GM19372 (cell line): ENCODE measurements around the gene IQSEC3.
"Not testable (repeated sequence)": the region's sequence is repeated elsewhere in the genome, so short reads cannot be mapped to it uniquely, and the experiment has no call there.

Source experiments
- ATAC-seq: cut with Tn5 transposase; IDR thresholded peaks from one replicate; pipeline ENCODE4 v1.9.1; 2021; ENCODE audit warnings: mild to moderate bottlenecking, low read depth, moderate library complexity; ENCODE audit not compliant: unreplicated experiment

The IQSEC3 gene

DNA sequence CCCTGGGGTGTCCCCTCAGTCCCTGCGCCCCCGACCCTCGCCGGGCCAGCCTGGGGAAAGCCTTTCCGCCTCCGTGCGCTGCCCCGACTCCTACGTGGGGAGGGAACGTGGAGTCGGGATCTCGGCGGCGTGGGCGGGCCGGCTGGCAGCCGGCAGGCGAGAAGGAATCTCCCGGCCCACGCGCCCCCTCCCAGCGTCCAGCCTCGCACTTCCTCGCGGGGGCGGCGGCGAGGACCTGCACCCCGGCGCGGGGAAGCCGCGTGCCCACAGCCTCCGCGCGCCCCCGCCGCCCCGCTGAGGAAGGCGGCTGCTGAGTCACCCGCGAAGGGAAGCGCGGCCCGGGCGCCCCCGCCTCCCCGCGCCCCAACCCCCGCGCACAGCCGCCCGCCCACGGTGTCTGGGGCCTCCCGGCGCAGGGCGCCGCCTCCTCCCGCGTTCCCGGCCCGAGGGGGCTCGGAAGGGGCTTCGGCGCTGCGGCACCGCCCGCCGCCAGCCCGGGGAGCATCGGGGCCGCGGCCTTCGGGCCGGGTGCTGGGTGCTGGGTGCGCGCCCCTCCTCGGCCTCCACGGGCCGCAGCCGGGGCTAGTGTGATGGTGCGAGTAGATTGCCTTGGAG lies 11.3 kb downstream of the IQSEC3 start:
- ATAC-seq = not testable (repeated sequence)

DNA sequence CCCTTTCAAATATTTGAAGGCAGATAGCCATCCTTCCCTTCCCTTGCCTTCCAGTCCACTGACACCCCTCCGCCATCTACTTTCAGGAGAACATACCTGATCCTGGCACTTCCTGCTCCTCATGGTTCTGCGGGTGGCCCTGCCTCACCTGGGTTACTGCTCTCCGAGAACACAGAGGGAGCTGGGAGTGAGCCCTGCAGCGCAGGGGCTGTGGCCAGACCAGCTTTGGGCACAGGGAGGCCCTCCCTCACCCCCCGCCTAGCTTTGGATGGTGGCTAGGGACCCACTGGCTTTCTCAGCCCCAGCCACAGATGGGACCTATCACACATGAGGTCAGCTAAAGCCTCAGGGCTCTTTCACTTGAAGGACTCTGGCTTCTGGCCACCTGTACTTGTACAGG lies 12.4 kb downstream of the IQSEC3 start:
- ATAC-seq = no peak

DNA sequence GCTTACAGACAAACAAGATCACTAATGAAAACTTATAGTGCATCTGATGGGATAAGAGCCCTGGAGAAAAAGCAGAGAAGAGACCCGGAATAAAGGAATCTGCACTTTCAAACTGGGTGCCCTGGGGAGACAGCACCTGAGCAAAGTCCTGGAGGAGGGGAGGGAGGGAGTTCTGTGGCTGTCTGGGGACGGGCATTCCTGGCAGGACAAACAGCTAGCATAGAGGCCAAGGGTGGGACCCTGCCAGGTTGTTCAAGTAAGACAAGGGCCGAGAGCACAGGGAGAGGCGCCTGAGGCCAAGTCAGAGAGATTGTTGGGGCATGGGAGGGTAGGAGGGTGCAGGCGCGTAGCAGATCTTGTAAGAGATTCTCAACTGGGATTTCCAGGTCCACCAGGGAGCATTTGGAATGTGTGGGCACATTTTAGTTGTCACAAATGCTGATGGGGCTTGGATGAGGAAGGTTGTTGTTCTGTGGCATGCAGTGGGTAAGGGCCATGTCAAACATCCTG lies 14.2 kb downstream of the IQSEC3 start:
- no peak for ATAC-seq

DNA sequence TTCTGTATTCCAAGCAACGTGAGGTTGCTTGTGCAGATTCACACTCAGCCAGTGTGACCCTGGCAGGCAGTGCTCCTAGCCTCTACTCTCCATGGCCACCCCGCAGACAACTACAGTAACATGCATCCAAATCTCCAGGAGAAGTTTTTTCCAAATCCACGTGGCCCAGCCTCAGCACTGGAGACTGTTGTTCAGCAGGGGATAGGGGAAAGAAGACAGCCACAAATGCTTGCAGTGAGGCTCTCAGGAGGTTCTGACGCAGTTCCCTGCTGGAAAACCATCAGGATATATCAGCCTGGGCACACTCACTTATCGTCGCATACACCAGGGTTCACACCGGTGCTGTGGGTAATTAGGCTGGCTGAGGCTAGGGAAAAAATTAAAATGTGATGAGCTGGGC lies 16.2 kb downstream of the IQSEC3 start:
- no peak for ATAC-seq

DNA sequence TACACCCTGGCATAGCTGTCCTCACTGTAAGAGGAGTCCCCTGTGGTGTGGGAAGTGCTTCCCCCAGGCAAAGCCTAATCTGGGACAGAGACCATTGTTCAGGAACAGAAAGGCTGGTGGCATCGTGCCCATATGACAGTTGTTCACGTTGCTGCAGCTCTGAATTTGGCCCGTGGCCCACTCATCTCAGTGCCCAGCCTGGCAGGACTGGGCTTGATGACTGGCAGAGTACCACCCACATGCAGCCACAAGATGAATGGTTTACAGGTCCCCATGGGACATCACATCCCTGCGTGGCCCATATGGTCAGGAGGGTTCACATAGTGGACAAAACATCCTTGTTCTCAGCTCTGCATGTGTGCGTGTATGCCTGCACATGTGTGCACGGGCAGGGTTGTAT lies 17.5 kb downstream of the IQSEC3 start:
- no peak for ATAC-seq

- ATAC-seq = no peak
Observed at GRCh38 chr12:85191-85666, 18.7 kb downstream of the IQSEC3 start.

- ATAC-seq = no peak
Observed at GRCh38 chr12:87315-87714, 20.7 kb downstream of the IQSEC3 start.

DNA sequence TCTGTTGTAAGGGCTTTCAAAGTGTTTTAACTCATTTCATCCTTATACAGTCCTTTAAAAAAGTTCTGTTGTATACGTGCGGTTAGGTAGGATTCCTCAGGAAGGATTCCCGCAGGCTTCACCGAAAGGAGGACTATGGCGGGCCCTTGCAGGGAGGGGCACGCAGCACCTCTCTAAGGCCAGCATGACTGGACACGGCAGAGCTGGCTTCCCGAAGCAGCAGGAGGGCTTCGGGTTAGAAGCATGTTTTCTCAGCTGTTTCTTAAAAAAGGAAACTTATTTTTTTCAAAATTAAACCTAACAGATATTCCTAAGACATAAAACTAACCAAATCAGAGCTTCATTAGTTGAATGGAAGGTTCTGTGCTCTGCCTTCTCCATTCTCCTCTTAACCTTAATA lies 21.3 kb downstream of the IQSEC3 start:
- no peak for ATAC-seq

DNA sequence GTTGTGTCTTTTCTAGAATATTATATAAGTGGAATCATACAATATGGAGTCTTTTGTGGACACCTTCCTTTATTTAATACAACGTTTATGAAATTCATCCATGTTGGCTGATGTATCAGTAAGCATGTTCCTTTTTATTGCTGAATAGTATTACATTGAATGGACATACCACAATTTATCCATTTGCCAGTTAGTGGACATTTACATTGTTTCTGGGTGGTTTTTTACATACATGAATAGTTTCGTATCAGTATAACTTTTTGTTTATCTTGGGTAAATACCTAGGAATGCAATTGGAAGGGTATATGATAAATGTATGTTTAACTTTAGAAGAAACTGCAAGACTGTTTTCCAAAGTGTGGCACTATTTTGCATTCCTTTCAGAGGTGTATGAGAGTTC lies 23.1 kb downstream of the IQSEC3 start:
- no peak for ATAC-seq

GRCh38 chr12:91213-91612 lies 24.6 kb downstream of the IQSEC3 start:
- ATAC-seq = no peak

DNA sequence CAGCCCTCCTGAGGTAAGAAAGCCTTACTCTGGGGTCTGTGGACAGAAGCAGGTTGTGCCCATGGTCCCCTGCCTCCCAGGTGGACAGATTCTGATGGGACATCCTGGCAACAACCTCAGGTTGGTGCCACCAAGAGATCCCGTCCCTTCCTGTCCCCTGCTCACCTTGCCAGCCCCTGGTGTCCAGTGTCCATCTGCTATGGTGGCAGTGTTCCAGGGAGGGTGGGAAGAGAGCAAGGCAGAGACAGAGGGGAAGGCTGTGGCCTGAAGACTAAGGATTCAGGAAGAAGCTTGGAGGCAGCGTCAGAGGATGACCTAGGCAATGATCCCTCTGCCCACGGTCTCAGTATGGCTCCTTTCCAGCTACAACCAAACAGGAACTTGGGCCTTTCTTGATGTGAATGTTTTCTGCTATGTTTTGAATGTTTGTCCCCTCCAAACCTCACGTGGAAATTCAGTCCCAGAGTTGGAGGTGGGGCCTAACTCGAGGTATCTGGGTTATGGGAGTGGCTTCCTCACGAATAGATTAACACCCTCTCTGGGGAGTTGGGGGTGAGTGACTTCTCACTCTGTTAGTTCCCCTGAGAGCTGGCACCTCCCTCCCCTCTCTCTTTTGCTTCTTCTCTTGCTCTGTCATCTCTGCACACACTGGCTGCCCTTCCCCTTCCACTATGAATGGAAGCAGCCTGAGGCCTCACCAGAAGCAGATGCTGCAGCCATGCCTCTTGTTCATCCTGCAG lies 26.9 kb downstream of the IQSEC3 start:
- no peak for ATAC-seq

DNA sequence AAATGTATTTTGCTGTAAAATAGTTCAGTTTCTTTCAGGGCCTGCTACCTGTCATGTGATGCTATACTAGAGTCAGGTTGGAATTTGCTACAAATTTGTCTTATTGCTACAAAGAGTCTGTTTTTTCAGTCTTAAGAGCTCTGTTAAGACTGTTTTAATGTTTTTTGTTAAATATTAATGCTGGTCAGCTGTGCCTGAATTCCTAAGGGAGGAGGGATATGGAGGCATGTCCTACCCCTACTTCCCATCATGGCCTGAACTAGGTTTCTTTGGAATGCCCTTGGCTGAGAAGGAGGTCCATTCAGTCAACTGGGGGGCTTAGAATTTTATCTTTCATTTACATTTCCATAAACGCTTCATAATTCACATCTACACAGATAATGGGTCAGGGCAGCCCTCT lies 30.0 kb downstream of the IQSEC3 start:
- ATAC-seq = no peak

DNA sequence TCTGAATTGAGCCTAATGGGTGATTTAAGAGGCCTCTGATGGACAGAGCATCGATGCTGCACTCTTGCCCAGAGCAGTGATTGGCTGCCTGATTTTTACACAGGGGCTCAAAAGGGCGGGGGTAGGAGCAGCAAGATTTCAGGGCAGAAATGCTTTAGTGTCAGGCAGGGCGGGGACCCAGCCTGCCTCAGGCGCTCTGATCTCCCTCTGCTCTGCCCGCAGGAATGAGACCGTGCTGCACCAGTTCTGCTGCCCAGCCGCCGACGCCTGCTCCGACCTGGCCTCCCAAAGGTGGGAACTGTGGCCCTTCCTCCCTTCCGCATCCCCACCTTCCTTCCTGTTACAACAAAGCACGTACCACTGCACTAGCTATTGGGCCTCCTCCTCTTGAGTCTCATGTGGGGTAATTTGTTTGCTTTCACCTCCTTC lies 32.4 kb downstream of the IQSEC3 start:
- ATAC-seq = no peak

DNA sequence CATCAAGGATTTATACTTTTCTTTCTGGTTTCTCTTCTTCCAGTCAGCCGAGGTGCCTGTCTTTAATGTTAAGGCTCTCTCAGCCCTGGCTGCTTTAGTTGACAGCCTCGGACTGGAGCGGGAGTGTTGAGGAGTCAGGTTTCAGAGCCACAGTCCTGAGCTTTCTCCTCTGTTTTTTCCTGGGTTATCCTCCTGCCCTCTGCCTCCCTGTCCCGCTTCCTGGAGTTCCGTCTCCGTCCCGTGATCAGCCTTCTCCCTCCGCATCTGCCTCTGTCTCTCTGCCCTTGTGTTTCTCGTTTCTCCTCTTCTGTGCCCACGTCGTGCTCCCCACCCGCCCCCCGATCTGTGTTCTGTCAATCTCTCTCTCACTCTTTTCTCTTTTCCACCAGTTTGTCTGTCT lies 33.0 kb downstream of the IQSEC3 start:
- no peak for ATAC-seq

DNA sequence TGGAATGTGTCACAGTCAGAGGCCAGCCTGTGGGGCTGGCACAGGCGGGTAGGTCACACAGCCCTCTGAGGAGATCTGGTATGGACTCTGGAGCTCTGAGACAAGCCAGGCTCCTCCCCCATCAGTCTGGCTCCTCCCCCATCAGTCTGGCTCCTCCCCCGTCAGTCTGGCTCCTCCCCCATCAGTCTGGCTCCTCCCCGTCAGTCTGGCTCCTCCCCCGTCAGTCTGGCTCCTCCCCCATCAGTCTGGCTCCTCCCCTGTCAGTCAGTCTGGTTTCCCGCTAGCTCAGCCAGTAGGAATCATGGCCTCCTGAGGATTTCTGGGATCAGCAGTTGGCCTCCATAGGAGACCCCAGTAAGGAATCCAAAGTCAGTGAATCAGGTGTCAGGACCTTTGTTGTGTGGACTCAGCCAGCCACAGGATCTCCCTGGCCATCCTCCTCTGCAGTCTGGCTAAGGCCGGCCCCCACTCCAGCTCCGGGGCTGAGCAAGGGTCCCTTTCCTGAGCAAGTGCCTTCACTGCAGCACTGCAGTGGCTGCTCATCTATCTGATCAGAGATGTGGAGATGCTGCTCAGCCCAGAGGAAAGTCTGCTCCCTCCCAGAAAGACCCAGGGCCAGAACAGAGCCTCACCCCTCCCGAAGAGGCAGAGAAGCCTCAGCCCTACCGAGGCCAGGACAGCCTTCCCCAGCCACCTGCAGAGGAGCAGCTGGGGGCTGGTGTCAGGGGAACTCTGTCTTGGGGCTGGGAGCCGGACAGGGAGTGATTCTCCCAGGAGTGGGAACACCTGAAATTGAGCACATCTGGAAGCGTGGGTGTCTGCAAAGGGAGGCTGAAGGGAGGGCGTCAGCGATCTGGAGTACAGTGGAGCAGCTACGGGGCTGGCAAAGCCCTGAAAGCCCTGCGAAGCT lies 35.7 kb downstream of the IQSEC3 start:
- no peak for ATAC-seq

GRCh38 chr12:102879-103168 lies 36.3 kb downstream of the IQSEC3 start:
- ATAC-seq = no peak

DNA sequence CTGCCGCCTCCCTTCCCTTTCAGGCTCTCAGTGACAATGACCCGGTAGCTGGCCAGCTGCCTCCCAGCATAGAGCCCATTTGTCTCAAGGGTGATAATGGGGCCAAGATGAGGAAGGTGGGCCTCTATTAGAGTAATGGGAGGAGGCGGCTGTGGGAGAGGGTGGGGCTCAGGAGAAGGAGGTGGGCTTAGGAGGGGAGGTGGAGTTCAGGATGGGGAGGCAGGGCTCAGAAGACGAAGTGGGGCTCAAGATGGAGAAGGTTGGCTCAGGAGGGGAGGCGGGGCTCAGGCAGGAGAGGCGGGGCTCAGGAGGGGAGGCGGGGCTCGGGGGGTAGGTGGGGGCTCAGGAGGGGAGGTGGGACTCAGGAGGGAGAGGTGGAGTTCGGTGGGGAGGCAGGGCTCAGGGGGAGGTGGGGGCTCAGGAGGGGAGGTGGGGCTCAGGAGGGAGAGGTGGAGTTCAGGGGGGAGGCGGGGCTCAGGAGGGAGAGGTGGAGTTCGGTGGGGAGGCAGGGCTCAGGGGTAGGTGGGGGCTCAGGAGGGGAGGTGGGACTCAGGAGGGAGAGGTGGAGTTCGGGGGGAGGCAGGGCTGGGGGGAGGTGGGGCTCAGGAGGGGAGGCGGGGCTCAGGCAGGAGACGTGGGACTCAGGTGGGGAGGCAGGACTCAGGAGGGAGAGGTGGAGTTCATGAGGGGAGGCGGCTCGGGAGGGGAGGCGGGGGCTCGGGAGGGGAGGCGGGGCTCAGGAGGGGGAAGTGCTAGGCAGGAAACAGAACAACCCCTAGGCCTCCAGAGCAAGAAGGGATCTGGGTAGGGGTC lies 36.8 kb downstream of the IQSEC3 start:
- ATAC-seq = no peak

DNA sequence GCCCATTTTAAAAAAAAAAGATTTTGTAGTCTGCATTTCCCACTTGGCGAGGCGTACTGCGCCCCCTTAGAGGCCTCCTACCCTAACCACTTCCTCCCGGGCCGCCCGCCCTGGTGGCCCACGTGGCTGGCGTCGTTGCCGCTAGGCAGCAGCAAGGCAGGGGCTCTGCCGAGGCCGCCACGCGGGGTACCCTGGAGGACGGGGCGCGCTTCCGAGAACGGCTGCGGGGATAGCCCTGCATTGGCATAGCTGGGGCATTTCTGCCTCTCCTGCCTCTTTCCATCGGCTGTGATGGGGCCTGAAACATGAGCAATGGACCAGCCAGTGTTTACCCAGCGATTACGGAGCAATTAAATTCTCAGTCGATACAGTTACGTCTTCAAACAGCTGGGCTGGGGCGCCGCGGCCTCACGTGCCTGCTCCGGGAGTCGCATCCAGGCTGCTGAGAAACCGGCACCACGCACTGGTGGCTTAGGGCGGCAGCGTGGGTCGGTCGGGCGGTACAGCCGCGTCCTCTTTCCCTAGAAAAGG lies 38.0 kb downstream of the IQSEC3 start:
- no peak for ATAC-seq

- ATAC-seq = no peak
Observed at GRCh38 chr12:105696-106095, 39.1 kb downstream of the IQSEC3 start.

- peak; percentile 89 for ATAC-seq
Observed at GRCh38 chr12:106118-106591, 39.6 kb downstream of the IQSEC3 start.
